IMR-90 (cell line): Measurements from ENCODE around the gene TTC23. TPM values are rescaled to one million over a fixed set of nuclear protein-coding genes. Genes with fewer than 3 reads are reported as not detected.

Source experiments
- ELK1 ChIP-seq: fragments of 150-350 bp; IDR thresholded peaks from 2 replicates; pipeline ENCODE4 v1.6.1; 2016; ENCODE audit warnings: low read depth, mild to moderate bottlenecking, low read length, moderate library complexity, borderline replicate concordance
- FOS ChIP-seq: fragments of 150-350 bp; IDR thresholded peaks from 2 replicates; pipeline ENCODE4 v1.6.1; 2016; ENCODE audit warnings: low read depth, low read length
- MXI1 ChIP-seq: IDR thresholded peaks from 2 replicates; pipeline ENCODE4 v1.6.1; 2012; ENCODE audit warnings: low read depth, mild to moderate bottlenecking, low read length, moderate library complexity, borderline replicate concordance
- polyA plus RNA-seq, 3 experiments: library from polyadenylated mRNA; depleted of rRNA; stranded (reverse); fragments of >200 nt; gene quantifications; 2 replicates each; pipeline ENCODE4 v1.2.3, GENCODE V29; 2012; ENCODE audit warnings: low replicate concordance in 1 of 3
- total RNA-seq: library from RNA; depleted of rRNA; stranded (reverse); fragments of >200 nt; gene quantifications from 2 replicates; pipeline ENCODE4 v1.2.3, GENCODE V29; 2012

Gene TTC23
- total and polyA plus RNA-seq, 2 of the 4 experiments (the other 2 are of a cell fraction) = 7.8 to 29.8 TPM

GRCh38 chr15:99168601-99169580 is 80.5 kb downstream of the TTC23 start (continued):
- TF ChIP-seq ELK1 = no peak
- no peak for TF ChIP-seq MXI1
- no peak for TF ChIP-seq FOS
